COLO829 (cell line): ENCODE measurements around the gene OR10K1.
"Not testable (repeated sequence)": the region's sequence is repeated elsewhere in the genome, so short reads cannot be mapped to it uniquely, and the experiment has no call there.

Experiments used
- DNase-seq: peaks from one replicate; pipeline ENCODE4 v3.0.0; 2012; ENCODE audit warnings: low spot score

OR10K1 gene

GRCh38 chr1:158461534-158461933 is at the start of gene OR10K1:
OR10K1 (plus strand) TSS chr1:158461834; CDS start chr1:158465562, 3,728 bp downstream.
- DNase-seq, result no peak

GRCh38 chr1:158414651-158415345 is 46.8 kb upstream of the OR10K1 start:
- DNase-seq, result no peak

- no peak for DNase-seq
These were observed 44.0 kb upstream of the OR10K1 start for GRCh38 chr1:158417586-158417985.

- no peak for DNase-seq
These were observed 39.4 kb upstream of the OR10K1 start for GRCh38 chr1:158422212-158422611.

GRCh38 chr1:158425027-158425426 is 36.6 kb upstream of the OR10K1 start:
- DNase-seq, result no peak

- DNase-seq, result no peak
These were observed 35.5 kb upstream of the OR10K1 start, which contains the start of gene OR10K2 for GRCh38 chr1:158426137-158426536. OR10K2 (minus strand) TSS chr1:158426237; CDS start chr1:158420866, 5,371 bp downstream.

- not testable (repeated sequence) for DNase-seq
These were observed 31.5 kb upstream of the OR10K1 start for GRCh38 chr1:158430163-158430562.

GRCh38 chr1:158434741-158435140 is 26.9 kb upstream of the OR10K1 start:
- no peak for DNase-seq

- DNase-seq, result no peak
These were observed 16.3 kb upstream of the OR10K1 start for GRCh38 chr1:158445376-158445775.

GRCh38 chr1:158454537-158454936 is 7.1 kb upstream of the OR10K1 start:
- DNase-seq, result no peak

GRCh38 chr1:158457246-158457645 is 4.4 kb upstream of the OR10K1 start:
- no peak for DNase-seq

- DNase-seq, result no peak
These were observed 3.4 kb upstream of the OR10K1 start for GRCh38 chr1:158458263-158458662.

- DNase-seq, result no peak
These were observed 10.3 kb downstream of the OR10K1 start, which contains the start of gene OR10R2 for GRCh38 chr1:158471920-158472319. OR10R2 (plus strand) TSS chr1:158472220; CDS start chr1:158472326, 106 bp downstream.

GRCh38 chr1:158485455-158485854 is 23.8 kb downstream of the OR10K1 start:
- no peak for DNase-seq

GRCh38 chr1:158491316-158491715 is 29.7 kb downstream of the OR10K1 start:
- DNase-seq, result no peak

- DNase-seq, result no peak
These were observed 31.4 kb downstream of the OR10K1 start for GRCh38 chr1:158493054-158493453.

GRCh38 chr1:158494796-158495195 is 33.2 kb downstream of the OR10K1 start:
- no peak for DNase-seq

- peak; percentile 18 for DNase-seq
These were observed 34.7 kb downstream of the OR10K1 start for GRCh38 chr1:158496374-158496773.

- peak; percentile 27 for DNase-seq
These were observed 44.8 kb downstream of the OR10K1 start for GRCh38 chr1:158506369-158506987.

- DNase-seq, result no peak
These were observed 45.9 kb downstream of the OR10K1 start for GRCh38 chr1:158507511-158507910.

- no peak for DNase-seq
These were observed 48.0 kb downstream of the OR10K1 start for GRCh38 chr1:158509471-158510156.

- no peak for DNase-seq
These were observed 55.3 kb downstream of the OR10K1 start for GRCh38 chr1:158516966-158517365.
